SU-DHL-6 (cell line): ENCODE data around the gene TTF1.

ENCODE experiments used
- H2AFZ ChIP-seq: fragments of 200-600 bp; sonication (generic); 2 replicates; pipeline ENCODE4 v1.6.1; 2014; ENCODE audit warnings: low read depth, mild to moderate bottlenecking, moderate library complexity, mixed read lengths, antibody characterized with exemption, low read length; ENCODE audit not compliant: severe bottlenecking
- H3F3A ChIP-seq: fragments of 200-600 bp; shearing (Covaris generic); 2 replicates; pipeline ENCODE4 v1.6.0; 2016; ENCODE audit warnings: antibody characterized with exemption, mild to moderate bottlenecking; ENCODE audit not compliant: insufficient read depth
- H3K27ac ChIP-seq: fragments of 200-600 bp; sonication (generic); 2 replicates; pipeline ENCODE4 v1.5.1; 2016; ENCODE audit warnings: low read depth, mild to moderate bottlenecking, low read length, moderate library complexity, mixed read lengths
- H3K27me3 ChIP-seq: fragments of 200-600 bp; sonication (generic), shearing (Covaris generic); 2 replicates; pipeline ENCODE4 v1.6.0; 2014; ENCODE audit warnings: mild to moderate bottlenecking, low read length
- H3K36me3 ChIP-seq: fragments of 200-600 bp; sonication (generic); 2 replicates; pipeline ENCODE4 v1.6.1; 2014; ENCODE audit warnings: mild to moderate bottlenecking, low read length, mixed read lengths
- H3K4me2 ChIP-seq: fragments of 300-600, 200-600 bp; shearing (Covaris generic), sonication (generic); 2 replicates; pipeline ENCODE4 v1.6.0; 2014; ENCODE audit warnings: low read length, low read depth, mild to moderate bottlenecking; ENCODE audit not compliant: poor library complexity, severe bottlenecking
- H3K4me3 ChIP-seq: fragments of 200-600 bp; sonication (generic); 2 replicates; pipeline ENCODE4 v1.5.1; 2014; ENCODE audit warnings: antibody characterized with exemption, low read length, mild to moderate bottlenecking, mixed read lengths; ENCODE audit not compliant: insufficient read depth, poor library complexity, severe bottlenecking
- H3K79me2 ChIP-seq: fragments of 200-600 bp; sonication (generic); 2 replicates; pipeline ENCODE4 v1.6.1; 2014; ENCODE audit warnings: mild to moderate bottlenecking, low read length, moderate library complexity; ENCODE audit not compliant: insufficient read depth
- H3K9ac ChIP-seq: fragments of 200-600 bp; sonication (generic); 2 replicates; pipeline ENCODE4 v1.7.0; 2014; ENCODE audit warnings: mild to moderate bottlenecking, low read length
- H3K9me2 ChIP-seq: fragments of 200-600 bp; sonication (generic); replicated peaks from 2 replicates; pipeline ENCODE4 v1.6.1; 2014; ENCODE audit warnings: low read length; ENCODE audit not compliant: insufficient read depth
- H3K9me3 ChIP-seq: fragments of 200-600 bp; sonication (generic); 2 replicates; pipeline ENCODE4 v1.6.1; 2014; ENCODE audit warnings: low read length, mixed read lengths; ENCODE audit not compliant: insufficient read depth
- H4K20me1 ChIP-seq: fragments of 200-600 bp; sonication (generic); 2 replicates; pipeline ENCODE4 v1.6.1; 2014; ENCODE audit warnings: low read depth, mild to moderate bottlenecking, antibody characterized with exemption, low read length, moderate library complexity, mixed read lengths
- CTCF ChIP-seq: fragments of 200-600 bp; sonication (generic); IDR thresholded peaks from one replicate; pipeline ENCODE4 v1.5.1; 2017; ENCODE audit warnings: antibody characterized with exemption, mild to moderate bottlenecking, low read length, moderate library complexity; ENCODE audit not compliant: insufficient read depth, poor library complexity, severe bottlenecking
- EZH2phosphoT487 ChIP-seq: fragments of 200-600 bp; sonication (generic), shearing (Covaris generic); conservative IDR thresholded peaks from 2 replicates; pipeline ENCODE4 v1.6.1; 2018; ENCODE audit warnings: mild to moderate bottlenecking, antibody characterized with exemption, low read length, moderate library complexity, mixed read lengths

The TTF1 gene

GRCh38 chr9:132364068-132364467 lies 42.6 kb downstream of the TTF1 start:
- Histone ChIP-seq H3K4me2 (no peak overlapping the region), H3K36me3 (no peaks in the 10 kb centered on the region), H3K27me3 (no peaks in the 10 kb centered on the region), H3K9ac (no peak overlapping the region), H3K9me3 (no peaks in the 10 kb centered on the region), H3K4me3 (no peak overlapping the region), H2AFZ (no peak overlapping the region), H3F3A (peaks cover 3% of the 10 kb centered on the region; the same call in 1 of the 2 replicates), H3K27ac (no peak overlapping the region), H3K79me2 (no peaks in the 10 kb centered on the region), H4K20me1 (no peaks in the 10 kb centered on the region), H3K9me2 (no peaks in the 10 kb centered on the region)
- no peak for TF ChIP-seq EZH2phosphoT487
- TF ChIP-seq CTCF, result no peak

- H3K9me3 ChIP-seq, result no peaks in the 10 kb centered on the region
- H3K4me2 ChIP-seq, result no peak overlapping the region
- H3K9me2 ChIP-seq, result no peaks in the 10 kb centered on the region
- no peak for TF ChIP-seq EZH2phosphoT487
- no peak overlapping the region for H3K27ac ChIP-seq
- H3K79me2 ChIP-seq, result peaks cover 20% of the 10 kb centered on the region
- H2AFZ ChIP-seq, result no peak overlapping the region
- H3K27me3 ChIP-seq, result no peaks in the 10 kb centered on the region
- H3K36me3 ChIP-seq, result peaks cover 6% of the 10 kb centered on the region
- H3K9ac ChIP-seq, result no peak overlapping the region
- H4K20me1 ChIP-seq, result no peaks in the 10 kb centered on the region
- peaks cover 30% of the 10 kb centered on the region for H3F3A ChIP-seq
- no peak overlapping the region for H3K4me3 ChIP-seq
These were observed 48.9 kb downstream of the TTF1 start for GRCh38 chr9:132357764-132358163.

DNA sequence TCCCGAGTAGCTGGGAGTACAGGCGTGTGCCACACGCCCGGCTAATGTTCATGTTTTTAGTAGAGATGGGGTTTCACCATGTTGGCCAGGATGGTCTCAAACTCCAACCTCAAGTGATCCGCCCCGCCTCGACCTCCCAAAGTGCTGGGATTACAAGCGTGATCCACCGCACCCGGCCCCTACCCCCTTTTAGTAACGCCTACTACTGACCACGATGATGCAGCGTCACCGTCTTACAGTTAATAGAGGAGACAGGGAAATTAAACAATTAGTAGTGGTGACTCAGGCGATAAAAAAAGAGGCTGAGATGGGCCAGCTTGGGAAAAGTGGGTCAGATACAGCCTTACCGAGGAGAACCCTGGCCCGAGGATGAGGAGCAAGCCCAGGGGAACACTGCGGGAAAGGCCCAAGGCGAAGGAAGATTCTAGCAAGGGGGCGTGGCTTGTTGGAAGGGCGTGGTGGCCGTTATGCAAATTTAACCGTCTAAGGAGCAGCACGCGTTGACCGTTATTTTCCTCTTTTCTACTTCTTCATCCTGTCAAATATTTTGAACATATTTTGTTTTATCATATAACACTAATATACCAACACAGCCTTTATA lies 50.2 kb downstream of the TTF1 start:
- no peak overlapping the region for H3K27ac ChIP-seq
- H3K4me3 ChIP-seq, result no peak overlapping the region
- peaks cover 9% of the 10 kb centered on the region for H3K36me3 ChIP-seq
- no peak overlapping the region for H3K4me2 ChIP-seq
- TF ChIP-seq CTCF (no peak), EZH2phosphoT487 (no peak)
- H3F3A ChIP-seq, result peaks cover 44% of the 10 kb centered on the region
- no peak overlapping the region for H2AFZ ChIP-seq
- no peaks in the 10 kb centered on the region for H3K9me2 ChIP-seq
- no peaks in the 10 kb centered on the region for H3K9me3 ChIP-seq
- peaks cover 33% of the 10 kb centered on the region for H3K79me2 ChIP-seq
- no peaks in the 10 kb centered on the region for H3K27me3 ChIP-seq
- no peaks in the 10 kb centered on the region for H4K20me1 ChIP-seq
- no peak overlapping the region for H3K9ac ChIP-seq

DNA sequence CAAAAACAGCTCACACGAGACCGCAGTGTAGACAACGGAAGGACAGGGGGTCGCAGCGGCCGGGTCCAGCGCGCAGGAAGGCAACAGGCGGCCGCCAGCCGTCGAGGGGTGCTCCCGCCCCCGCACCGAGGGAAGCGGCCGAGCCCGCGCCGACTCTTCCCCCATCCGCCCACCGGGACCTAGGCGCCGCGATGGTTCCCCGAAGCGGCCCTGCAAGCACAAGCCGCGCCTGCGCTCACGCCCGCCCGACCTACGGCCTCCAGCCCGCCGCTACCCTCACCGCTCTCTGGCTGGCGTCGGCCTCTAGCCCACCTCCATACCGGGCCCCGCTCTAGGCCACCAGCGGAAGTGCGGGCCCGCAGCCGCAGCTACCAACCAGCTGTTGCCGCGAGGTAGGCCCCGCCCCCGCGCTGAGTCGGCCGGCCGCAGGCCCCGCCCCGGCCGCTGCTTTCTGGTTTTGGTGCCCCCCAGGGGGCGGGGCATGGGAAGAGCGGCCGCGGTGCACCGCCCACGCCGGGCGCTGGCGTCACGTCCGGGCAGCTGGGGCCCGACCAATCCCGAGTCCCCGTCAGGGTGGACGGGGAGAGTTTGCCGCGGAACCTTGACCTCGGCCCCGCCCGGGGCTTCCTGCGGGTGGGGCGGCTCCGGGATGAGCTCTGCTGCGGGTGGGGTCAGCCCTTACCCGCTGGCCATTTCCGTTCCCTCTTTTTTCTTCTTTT lies 51.8 kb downstream of the TTF1 start, which contains the start of gene SETX:
Gene SETX (minus strand): TSS at position 350 of the 719 bp plus-strand sequence. CDS start 5,558 bp downstream, outside the sequence.
- Histone ChIP-seq H3K27ac (peak within 1 kb of the TSS; percentile 92), H3F3A (peaks cover 52% of the 10 kb centered on the region), H4K20me1 (no peaks in the 10 kb centered on the region), H3K4me2 (peak within 1 kb of the TSS; percentile 98), H3K9ac (peak within 1 kb of the TSS; percentile 99), H3K36me3 (peaks cover 20% of the 10 kb centered on the region), H3K27me3 (no peaks in the 10 kb centered on the region), H3K9me2 (no peaks in the 10 kb centered on the region), H2AFZ (peak within 1 kb of the TSS; percentile 49), H3K79me2 (peaks cover 49% of the 10 kb centered on the region), H3K9me3 (no peaks in the 10 kb centered on the region), H3K4me3 (peak within 1 kb of the TSS; percentile 86)
- TF ChIP-seq EZH2phosphoT487, result no peak
- no peak for TF ChIP-seq CTCF
